ENCODE data around the gene UBXN7. TPM values are rescaled to one million over a fixed set of nuclear protein-coding genes. Genes with fewer than 3 reads are reported as not detected.

UBXN7 gene
- polyA plus RNA-seq, 4 donors: 2.4 to 27.8 (median 5.7) TPM

- Histone ChIP-seq H3K9me3 (ENCODE audit: control insufficient read depth in 2 of 2, insufficient read depth in 1 of 2, low read depth in 1 of 2, low read length in 1 of 2) (peaks cover 0 to 15% of the 10 kb centered on the region in 2 donors), H3K27ac (ENCODE audit: low read depth in 1 of 3, low read length in 2 of 3) (no peak overlapping the region), H3K4me3 (ENCODE audit: low read depth in 1 of 3, low read length in 3 of 3) (no peak overlapping the region), H3K27me3 (ENCODE audit: control insufficient read depth in 3 of 3, insufficient read depth in 3 of 3, low read length in 3 of 3) (peaks cover 0 to 2% (median 0%) of the 10 kb centered on the region in 3 donors), H3K36me3 (ENCODE audit: control insufficient read depth in 3 of 3, insufficient read depth in 2 of 3, low read depth in 1 of 3, low read length in 3 of 3) (no peaks in the 10 kb centered on the region), H3K4me1 (ENCODE audit: control insufficient read depth in 3 of 3, insufficient read depth in 2 of 3, low read depth in 1 of 3, low read length in 2 of 3) (no peaks in the 10 kb centered on the region)
- 14 to 37% (median 17%) methylated on average over 1 of the region's 1 CpG for WGBS, 3 donors
- no peak for FAIRE-seq
- DNase-seq: no peak
These were observed 97.2 kb downstream of the UBXN7 start for GRCh38 chr3:196334982-196335381.

GRCh38 chr3:196332168-196332567, 100.1 kb downstream of the UBXN7 start:
- no peak for FAIRE-seq

GRCh38 chr3:196327405-196327804, 104.8 kb downstream of the UBXN7 start:
- H3K9me3 ChIP-seq (ENCODE audit: control insufficient read depth in 2 of 2, insufficient read depth in 1 of 2, low read depth in 1 of 2, low read length in 1 of 2): peaks cover 0 to 2% of the 10 kb centered on the region in 2 donors
- DNase-seq (no peak), FAIRE-seq (no peak)
- H3K4me1 ChIP-seq (ENCODE audit: control insufficient read depth in 3 of 3, insufficient read depth in 2 of 3, low read depth in 1 of 3, low read length in 2 of 3): no peaks in the 10 kb centered on the region
- no peaks in the 10 kb centered on the region for H3K27me3 ChIP-seq (ENCODE audit: control insufficient read depth in 3 of 3, insufficient read depth in 3 of 3, low read length in 3 of 3)
- H3K36me3 ChIP-seq (ENCODE audit: control insufficient read depth in 3 of 3, insufficient read depth in 2 of 3, low read depth in 1 of 3, low read length in 3 of 3): peaks cover 0 to 3% (median 0%) of the 10 kb centered on the region in 3 donors
- no peak overlapping the region for H3K27ac ChIP-seq (ENCODE audit: low read depth in 1 of 3, low read length in 2 of 3)
- H3K4me3 ChIP-seq (ENCODE audit: low read depth in 1 of 3, low read length in 3 of 3): no peak overlapping the region
- 35 to 42% (median 41%) methylated on average over 6 of the region's 6 CpGs for WGBS, 3 donors

More at GRCh38 chr3:196332168-196332567, 100.1 kb downstream of the UBXN7 start:
- WGBS, 3 donors: 82 to 86% (median 84%) methylated on average over 8 of the region's 8 CpGs
- H3K36me3 ChIP-seq (ENCODE audit: control insufficient read depth in 3 of 3, insufficient read depth in 2 of 3, low read depth in 1 of 3, low read length in 3 of 3): no peaks in the 10 kb centered on the region
- H3K4me1 ChIP-seq (ENCODE audit: control insufficient read depth in 3 of 3, insufficient read depth in 2 of 3, low read depth in 1 of 3, low read length in 2 of 3): no peaks in the 10 kb centered on the region
- H3K9me3 ChIP-seq (ENCODE audit: control insufficient read depth in 2 of 2, insufficient read depth in 1 of 2, low read depth in 1 of 2, low read length in 1 of 2): peaks cover 0 to 5% of the 10 kb centered on the region in 2 donors
- no peak overlapping the region for H3K4me3 ChIP-seq (ENCODE audit: low read depth in 1 of 3, low read length in 3 of 3)
- H3K27ac ChIP-seq (ENCODE audit: low read depth in 1 of 3, low read length in 2 of 3): no peak overlapping the region
- DNase-seq: no peak
- no peaks in the 10 kb centered on the region for H3K27me3 ChIP-seq (ENCODE audit: control insufficient read depth in 3 of 3, insufficient read depth in 3 of 3, low read length in 3 of 3)

- Histone ChIP-seq H3K27ac (ENCODE audit: low read depth in 1 of 3, low read length in 2 of 3) (no peak overlapping the region), H3K9me3 (ENCODE audit: control insufficient read depth in 2 of 2, insufficient read depth in 1 of 2, low read depth in 1 of 2, low read length in 1 of 2) (peaks cover 0 to 2% of the 10 kb centered on the region in 2 donors), H3K4me1 (ENCODE audit: control insufficient read depth in 3 of 3, insufficient read depth in 2 of 3, low read depth in 1 of 3, low read length in 2 of 3) (no peaks in the 10 kb centered on the region), H3K27me3 (ENCODE audit: control insufficient read depth in 3 of 3, insufficient read depth in 3 of 3, low read length in 3 of 3) (no peaks in the 10 kb centered on the region), H3K36me3 (ENCODE audit: control insufficient read depth in 3 of 3, insufficient read depth in 2 of 3, low read depth in 1 of 3, low read length in 3 of 3) (peaks cover 0 to 3% (median 0%) of the 10 kb centered on the region in 3 donors), H3K4me3 (ENCODE audit: low read depth in 1 of 3, low read length in 3 of 3) (no peak overlapping the region)
- FAIRE-seq (no peak), DNase-seq (no peak)
- WGBS, 3 donors: 72 to 82% (median 80%) methylated on average over 9 of the region's 9 CpGs
These were observed 105.3 kb downstream of the UBXN7 start for GRCh38 chr3:196326936-196327335.

GRCh38 chr3:196323691-196324090, 108.5 kb downstream of the UBXN7 start:
- FAIRE-seq (no peak), DNase-seq (no peak)
- WGBS, 3 donors: 57 to 72% (median 71%) methylated on average over 11 of the region's 11 CpGs
- H3K4me3 ChIP-seq (ENCODE audit: low read depth in 1 of 3, low read length in 3 of 3): no peak overlapping the region
- no peaks in the 10 kb centered on the region for H3K27me3 ChIP-seq (ENCODE audit: control insufficient read depth in 3 of 3, insufficient read depth in 3 of 3, low read length in 3 of 3)
- peaks cover 0 to 3% (median 0%) of the 10 kb centered on the region in 3 donors for H3K36me3 ChIP-seq (ENCODE audit: control insufficient read depth in 3 of 3, insufficient read depth in 2 of 3, low read depth in 1 of 3, low read length in 3 of 3)
- no peak overlapping the region for H3K27ac ChIP-seq (ENCODE audit: low read depth in 1 of 3, low read length in 2 of 3)
- no peaks in the 10 kb centered on the region for H3K9me3 ChIP-seq (ENCODE audit: control insufficient read depth in 2 of 2, insufficient read depth in 1 of 2, low read depth in 1 of 2, low read length in 1 of 2)
- H3K4me1 ChIP-seq (ENCODE audit: control insufficient read depth in 3 of 3, insufficient read depth in 2 of 3, low read depth in 1 of 3, low read length in 2 of 3): no peaks in the 10 kb centered on the region

GRCh38 chr3:196323016-196323415, 109.2 kb downstream of the UBXN7 start:
- Histone ChIP-seq H3K36me3 (ENCODE audit: control insufficient read depth in 3 of 3, insufficient read depth in 2 of 3, low read depth in 1 of 3, low read length in 3 of 3) (peaks cover 0 to 3% (median 0%) of the 10 kb centered on the region in 3 donors), H3K27me3 (ENCODE audit: control insufficient read depth in 3 of 3, insufficient read depth in 3 of 3, low read length in 3 of 3) (no peaks in the 10 kb centered on the region), H3K4me3 (ENCODE audit: low read depth in 1 of 3, low read length in 3 of 3) (no peak overlapping the region), H3K9me3 (ENCODE audit: control insufficient read depth in 2 of 2, insufficient read depth in 1 of 2, low read depth in 1 of 2, low read length in 1 of 2) (no peaks in the 10 kb centered on the region), H3K27ac (ENCODE audit: low read depth in 1 of 3, low read length in 2 of 3) (no peak overlapping the region), H3K4me1 (ENCODE audit: control insufficient read depth in 3 of 3, insufficient read depth in 2 of 3, low read depth in 1 of 3, low read length in 2 of 3) (no peaks in the 10 kb centered on the region)
- 90 to 95% (median 91%) methylated on average over 4 of the region's 4 CpGs for WGBS, 3 donors
- FAIRE-seq (no peak), DNase-seq (no peak)

- WGBS, 3 donors: 84 to 85% (median 85%) methylated on average over 11 of the region's 11 CpGs
- Histone ChIP-seq H3K36me3 (ENCODE audit: control insufficient read depth in 3 of 3, insufficient read depth in 2 of 3, low read depth in 1 of 3, low read length in 3 of 3) (peaks cover 0 to 3% (median 0%) of the 10 kb centered on the region in 3 donors), H3K9me3 (ENCODE audit: control insufficient read depth in 2 of 2, insufficient read depth in 1 of 2, low read depth in 1 of 2, low read length in 1 of 2) (no peaks in the 10 kb centered on the region), H3K4me3 (ENCODE audit: low read depth in 1 of 3, low read length in 3 of 3) (no peak overlapping the region), H3K27me3 (ENCODE audit: control insufficient read depth in 3 of 3, insufficient read depth in 3 of 3, low read length in 3 of 3) (no peaks in the 10 kb centered on the region), H3K27ac (ENCODE audit: low read depth in 1 of 3, low read length in 2 of 3) (no peak overlapping the region), H3K4me1 (ENCODE audit: control insufficient read depth in 3 of 3, insufficient read depth in 2 of 3, low read depth in 1 of 3, low read length in 2 of 3) (no peaks in the 10 kb centered on the region)
- FAIRE-seq (no peak), DNase-seq (no peak)
These were observed 111.1 kb downstream of the UBXN7 start for GRCh38 chr3:196321162-196321561.

GRCh38 chr3:196320137-196320536, 112.1 kb downstream of the UBXN7 start:
- 76 to 92% (median 82%) methylated on average over 3 of the region's 3 CpGs for WGBS, 3 donors
- no peak overlapping the region for H3K27ac ChIP-seq (ENCODE audit: low read depth in 1 of 3, low read length in 2 of 3)
- peak in 1 of 2 donors; percentile 5 for DNase-seq
- no peaks in the 10 kb centered on the region for H3K9me3 ChIP-seq (ENCODE audit: control insufficient read depth in 2 of 2, insufficient read depth in 1 of 2, low read depth in 1 of 2, low read length in 1 of 2)
- FAIRE-seq: no peak
- H3K4me1 ChIP-seq (ENCODE audit: control insufficient read depth in 3 of 3, insufficient read depth in 2 of 3, low read depth in 1 of 3, low read length in 2 of 3): no peaks in the 10 kb centered on the region
- H3K36me3 ChIP-seq (ENCODE audit: control insufficient read depth in 3 of 3, insufficient read depth in 2 of 3, low read depth in 1 of 3, low read length in 3 of 3): peaks cover 0 to 5% (median 0%) of the 10 kb centered on the region in 3 donors
- no peaks in the 10 kb centered on the region for H3K27me3 ChIP-seq (ENCODE audit: control insufficient read depth in 3 of 3, insufficient read depth in 3 of 3, low read length in 3 of 3)
- H3K4me3 ChIP-seq (ENCODE audit: low read depth in 1 of 3, low read length in 3 of 3): no peak overlapping the region
